ENCODE measurements around the gene KIRREL3.

KIRREL3 gene

DNA sequence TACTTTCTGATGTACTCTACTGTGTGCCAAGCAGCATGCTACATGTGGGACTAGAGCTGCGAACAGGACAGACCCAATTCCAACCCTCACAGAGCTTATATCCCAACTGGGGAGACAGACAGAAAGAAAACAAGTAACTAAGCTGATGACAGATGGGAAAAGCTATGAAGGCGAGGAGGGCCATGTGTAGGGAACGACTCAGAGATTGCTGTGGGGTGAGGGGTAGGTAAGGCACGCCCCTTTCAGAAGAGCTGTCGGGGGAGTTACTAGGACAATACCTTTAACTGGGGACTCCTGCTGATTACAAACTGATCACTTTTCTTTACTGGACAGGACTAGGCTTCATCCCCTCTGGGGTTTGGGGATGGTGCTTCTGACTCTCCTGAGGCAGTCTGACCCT lies 596.2 kb downstream of the KIRREL3 start:
- TF ChIP-seq, protein P1, sequence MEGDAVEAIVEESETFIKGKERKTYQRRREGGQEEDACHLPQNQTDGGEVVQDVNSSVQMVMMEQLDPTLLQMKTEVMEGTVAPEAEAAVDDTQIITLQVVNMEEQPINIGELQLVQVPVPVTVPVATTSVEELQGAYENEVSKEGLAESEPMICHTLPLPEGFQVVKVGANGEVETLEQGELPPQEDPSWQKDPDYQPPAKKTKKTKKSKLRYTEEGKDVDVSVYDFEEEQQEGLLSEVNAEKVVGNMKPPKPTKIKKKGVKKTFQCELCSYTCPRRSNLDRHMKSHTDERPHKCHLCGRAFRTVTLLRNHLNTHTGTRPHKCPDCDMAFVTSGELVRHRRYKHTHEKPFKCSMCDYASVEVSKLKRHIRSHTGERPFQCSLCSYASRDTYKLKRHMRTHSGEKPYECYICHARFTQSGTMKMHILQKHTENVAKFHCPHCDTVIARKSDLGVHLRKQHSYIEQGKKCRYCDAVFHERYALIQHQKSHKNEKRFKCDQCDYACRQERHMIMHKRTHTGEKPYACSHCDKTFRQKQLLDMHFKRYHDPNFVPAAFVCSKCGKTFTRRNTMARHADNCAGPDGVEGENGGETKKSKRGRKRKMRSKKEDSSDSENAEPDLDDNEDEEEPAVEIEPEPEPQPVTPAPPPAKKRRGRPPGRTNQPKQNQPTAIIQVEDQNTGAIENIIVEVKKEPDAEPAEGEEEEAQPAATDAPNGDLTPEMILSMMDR (conservative IDR thresholded peaks at IDR 0.05; ENCODE audit: low read length), result no peak
- no peak overlapping the region for H3K4me3 ChIP-seq (ENCODE audit: low read length)
- no peak for DNase-seq (ENCODE audit: low read depth)

DNA sequence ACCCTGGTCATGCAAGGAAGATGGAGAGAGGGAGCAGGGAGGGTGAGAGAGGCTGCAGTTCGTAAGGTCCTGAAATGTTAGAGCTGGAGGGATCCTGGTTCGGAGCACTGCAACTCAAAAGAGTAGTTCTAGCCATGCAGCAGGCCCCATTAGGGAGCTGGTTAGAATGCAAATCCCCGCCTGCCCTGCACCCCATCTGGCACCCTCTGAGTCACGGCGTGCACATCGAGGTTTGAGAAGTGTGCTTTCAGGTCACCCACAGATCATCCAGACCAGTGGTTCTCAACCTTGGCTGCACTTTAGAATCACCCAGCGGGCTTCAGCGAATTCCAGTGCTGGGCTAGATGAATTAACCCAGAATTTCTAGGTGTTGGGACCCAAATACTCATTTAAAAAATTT lies 596.9 kb downstream of the KIRREL3 start:
- no peak for DNase-seq (ENCODE audit: low read depth)
- no peak overlapping the region for H3K4me3 ChIP-seq (ENCODE audit: low read length)
- TF ChIP-seq, protein P1 (conservative IDR thresholded peaks at IDR 0.05; ENCODE audit: low read length), result no peak

DNA sequence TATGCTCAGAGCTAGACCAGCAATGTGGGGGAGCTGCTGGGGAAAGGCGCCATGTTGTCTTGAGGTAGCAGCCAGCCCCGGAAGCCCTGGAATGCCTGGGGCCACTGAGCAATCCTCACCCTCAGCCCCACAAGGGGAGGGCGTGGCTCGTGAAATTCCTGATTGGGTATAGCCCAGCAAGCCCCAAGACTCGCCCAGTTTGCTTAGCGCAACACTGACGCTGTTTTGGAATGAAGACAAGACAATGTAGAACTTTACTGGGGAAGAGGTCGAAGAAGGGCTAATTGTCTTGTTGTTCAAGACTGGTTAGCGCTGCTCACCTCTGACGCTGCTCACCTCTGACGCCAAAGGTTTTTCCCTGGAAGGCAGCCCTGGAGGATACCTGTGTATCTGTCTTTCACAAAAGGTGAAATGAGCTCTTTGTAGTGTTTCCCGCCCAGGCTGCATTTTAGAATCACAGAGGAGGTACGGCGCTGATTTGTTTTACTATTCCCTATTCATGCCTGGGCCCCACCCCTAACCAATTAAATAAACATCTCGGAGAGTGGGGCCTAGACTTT lies 597.5 kb downstream of the KIRREL3 start:
- DNase-seq (ENCODE audit: low read depth), result no peak

DNA sequence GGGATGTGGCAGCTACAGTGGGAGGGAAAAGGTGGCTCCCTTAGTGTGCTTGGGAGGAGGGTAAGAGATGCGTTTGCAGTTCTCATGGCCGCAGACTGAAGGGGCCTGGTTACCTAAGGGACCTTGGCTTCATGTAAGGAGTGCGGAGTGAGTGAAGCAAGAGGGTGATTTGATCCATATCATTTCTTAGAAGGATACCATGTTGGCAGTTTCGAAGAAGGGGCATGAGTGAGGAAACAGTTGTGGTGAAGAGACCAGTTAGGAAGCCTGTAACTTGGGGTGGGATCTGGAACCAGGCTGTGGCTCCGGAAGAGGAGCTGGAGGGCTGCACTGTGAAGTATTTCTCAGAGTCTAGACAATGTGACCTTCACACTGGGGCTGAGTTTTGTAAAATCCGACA lies 600.1 kb downstream of the KIRREL3 start:
- TF ChIP-seq, protein P1 (conservative IDR thresholded peaks at IDR 0.05; ENCODE audit: low read length), result no peak
- no peak for DNase-seq (ENCODE audit: low read depth)
- no peak overlapping the region for H3K4me3 ChIP-seq (ENCODE audit: low read length)

More for the DNA sequence above, 597.5 kb downstream of the KIRREL3 start:
- TF ChIP-seq, protein P1 (conservative IDR thresholded peaks at IDR 0.05; ENCODE audit: low read length), result no peak
- no peak overlapping the region for H3K4me3 ChIP-seq (ENCODE audit: low read length)

DNA sequence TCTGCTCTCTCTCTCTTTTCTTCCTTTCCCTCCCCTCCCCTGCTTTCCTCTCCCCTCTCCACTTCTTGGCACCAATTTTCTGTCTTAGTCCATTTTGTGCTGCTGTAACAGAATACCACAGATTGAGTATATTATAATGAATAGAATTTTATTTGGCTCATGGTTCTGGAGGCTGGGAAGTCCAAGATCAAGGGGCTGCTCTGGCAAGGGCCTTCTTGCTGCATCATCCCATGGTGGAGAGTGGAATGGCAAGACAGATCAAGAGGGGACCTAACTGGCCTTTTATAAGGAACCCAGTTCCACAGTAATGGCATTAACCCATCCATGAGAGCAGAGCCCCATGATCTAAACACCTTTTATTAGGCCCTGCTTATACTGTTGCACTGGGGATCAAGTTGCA lies 600.6 kb downstream of the KIRREL3 start:
- no peak for DNase-seq (ENCODE audit: low read depth)
- H3K4me3 ChIP-seq (ENCODE audit: low read length), result no peak overlapping the region
- TF ChIP-seq, protein P1 (conservative IDR thresholded peaks at IDR 0.05; ENCODE audit: low read length), result no peak

DNA sequence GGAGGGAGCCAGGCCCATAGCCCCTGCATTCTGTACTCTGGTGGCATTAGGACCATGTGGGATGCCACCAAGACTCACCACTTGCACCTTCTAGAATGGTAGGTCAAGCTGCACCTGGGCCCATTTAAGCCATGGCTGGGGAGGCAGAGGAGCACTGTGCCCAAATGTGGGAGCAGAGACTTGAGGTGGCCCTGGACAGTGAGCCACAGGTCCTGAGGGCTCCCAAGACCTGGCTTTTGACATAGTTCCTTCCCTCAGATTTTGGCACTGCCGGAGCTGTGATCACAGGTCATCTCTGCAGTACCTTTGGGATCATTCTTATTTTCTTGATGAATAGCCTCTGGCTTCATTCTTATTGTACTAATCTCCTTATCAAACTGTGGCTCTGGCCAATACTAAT lies 601.8 kb downstream of the KIRREL3 start:
- TF ChIP-seq, protein P1 (conservative IDR thresholded peaks at IDR 0.05; ENCODE audit: low read length), result no peak
- H3K4me3 ChIP-seq (ENCODE audit: low read length), result no peak overlapping the region
- no peak for DNase-seq (ENCODE audit: low read depth)

DNA sequence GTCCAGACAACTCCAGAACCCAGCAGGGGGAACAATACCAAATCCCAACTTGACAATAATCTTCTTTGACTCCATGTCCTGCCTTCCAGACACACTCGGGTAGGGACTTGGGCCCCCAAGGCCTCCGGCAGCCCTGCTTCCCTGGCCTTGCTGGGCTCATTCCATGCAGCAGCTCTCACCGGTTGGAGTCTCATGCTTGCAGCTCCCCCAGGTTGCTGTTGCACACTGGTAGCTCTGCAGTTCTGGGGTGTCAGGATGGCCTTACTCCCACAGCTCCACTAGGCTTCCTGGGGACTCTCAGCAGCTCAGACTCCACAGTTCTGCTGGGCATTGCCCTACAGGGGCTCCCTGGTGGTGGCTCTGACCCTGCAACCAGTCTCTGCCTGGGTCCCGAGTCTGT lies 602.3 kb downstream of the KIRREL3 start:
- TF ChIP-seq, protein P1 (conservative IDR thresholded peaks at IDR 0.05; ENCODE audit: low read length), result no peak
- no peak overlapping the region for H3K4me3 ChIP-seq (ENCODE audit: low read length)
- no peak for DNase-seq (ENCODE audit: low read depth)

Measured in AG10803 (cell line).